HepG2 (cell line): Measurements from ENCODE around the gene TUBG1. TPM values are rescaled to one million over a fixed set of nuclear protein-coding genes. Genes with fewer than 3 reads are reported as not detected.

Source experiments
- ATF1 ChIP-seq: IDR thresholded peaks from 2 replicates; pipeline ENCODE4 v1.6.1; 2016; ENCODE audit warnings: mild to moderate bottlenecking, control low read depth
- ATM ChIP-seq: fragments of 450-650 bp; IDR thresholded peaks from 2 replicates; pipeline ENCODE4 v1.7.1; 2017; ENCODE audit warnings: mild to moderate bottlenecking, borderline replicate concordance
- NCOA5 ChIP-seq: sonication (generic); formaldehyde crosslinking; IDR thresholded peaks from 2 replicates; pipeline ENCODE4 v1.4.0; 2020; ENCODE audit warnings: missing genetic modification reagents
- NFE2L1 ChIP-seq: sonication (generic); formaldehyde crosslinking; IDR thresholded peaks from 2 replicates; pipeline ENCODE4 v1.4.0; 2020; ENCODE audit warnings: missing genetic modification reagents, mild to moderate bottlenecking, borderline replicate concordance
- NFYC ChIP-seq: IDR thresholded peaks from 2 replicates; pipeline ENCODE4 v1.6.1; 2016; ENCODE audit warnings: missing genetic modification reagents, missing compliant biosample characterization
- PRPF4 ChIP-seq: fragments of 200-400 bp; formaldehyde crosslinking; IDR thresholded peaks from 2 replicates; pipeline ENCODE4 v1.6.1; 2016; ENCODE audit warnings: low read length, low read depth; ENCODE audit not compliant: poor library complexity, severe bottlenecking
- SIN3A ChIP-seq: IDR thresholded peaks from 2 replicates; pipeline ENCODE4 v1.6.1; 2011; ENCODE audit warnings: low read depth, mild to moderate bottlenecking, control low read depth, low read length, borderline replicate concordance
- SP5 ChIP-seq: IDR thresholded peaks from 2 replicates; pipeline ENCODE4 v1.6.1; 2016; ENCODE audit warnings: low read depth, borderline replicate concordance
- TBX3 ChIP-seq: fragments of 450-650 bp; IDR thresholded peaks from 2 replicates; pipeline ENCODE4 v1.6.1; 2017; ENCODE audit warnings: antibody characterized with exemption, mild to moderate bottlenecking, inconsistent platforms, borderline replicate concordance
- TEAD3 ChIP-seq: optimal IDR thresholded peaks from 2 replicates; pipeline ENCODE3; 2016; ENCODE audit warnings: borderline replicate concordance
- ZBTB21 ChIP-seq: sonication (generic); formaldehyde crosslinking; IDR thresholded peaks from 2 replicates; pipeline ENCODE4 v1.4.0; 2020; ENCODE audit warnings: missing genetic modification reagents
- ZBTB7A ChIP-seq: sonication (generic); formaldehyde crosslinking; IDR thresholded peaks from 2 replicates; pipeline ENCODE4 v1.8.0; 2022; ENCODE audit warnings: mild to moderate bottlenecking, missing genetic modification reagents
- ZNF552 ChIP-seq: sonication (generic); formaldehyde crosslinking; IDR thresholded peaks from 2 replicates; pipeline ENCODE4 v1.9.0; 2022; ENCODE audit warnings: missing genetic modification reagents, mild to moderate bottlenecking, borderline replicate concordance
- ZNF776 ChIP-seq: sonication (generic); formaldehyde crosslinking; IDR thresholded peaks from 2 replicates; pipeline ENCODE4 v1.4.0; 2020; ENCODE audit warnings: mild to moderate bottlenecking, missing genetic modification reagents
- ZSCAN9 ChIP-seq: IDR thresholded peaks from 2 replicates; pipeline ENCODE4 v1.6.1; 2016; ENCODE audit warnings: borderline replicate concordance
- polyA plus RNA-seq, 8 experiments: library from polyadenylated mRNA; depleted of rRNA in 3 of 8; stranded (reverse) in 7 of 8; unstranded in 1 of 8; fragments of >200 nt; fragmentation: Illumina TruSeq in 4 of 8; extraction: Trizol in 4 of 8; gene quantifications; 2 replicates each; pipeline versions ENCODE4 v1.2.1 to v1.2.3, GENCODE V29; 2011 to 2016; ENCODE audit warnings: low read depth in 4 of 8, missing spikeins in 1 of 8, mixed read lengths in 1 of 8; ENCODE audit not compliant: insufficient read depth in 1 of 8
- total RNA-seq, 5 experiments: library from RNA; depleted of rRNA; stranded (reverse); fragments of >200 nt; fragmentation: Illumina TruSeq; extraction: Trizol; gene quantifications; 2 replicates each; pipeline ENCODE4 v1.2.3, GENCODE V29; 2016; ENCODE audit warnings: low read depth in 1 of 5
- TF ChIP-seq, protein P1 (sequence below): sonication (generic); formaldehyde crosslinking; IDR thresholded peaks from 2 replicates; pipeline ENCODE4 v1.8.0; 2022; ENCODE audit warnings: mild to moderate bottlenecking, missing genetic modification reagents, moderate library complexity
- TF ChIP-seq, protein P2 (sequence below): sonication (generic); formaldehyde crosslinking; IDR thresholded peaks from 2 replicates; pipeline ENCODE4 v1.4.0; 2020; ENCODE audit warnings: low read depth, mild to moderate bottlenecking, missing genetic modification reagents
- TF ChIP-seq, protein P3 (sequence below): sonication (generic); formaldehyde crosslinking; IDR thresholded peaks from 2 replicates; pipeline ENCODE4; 2020; ENCODE audit warnings: missing genetic modification reagents, mild to moderate bottlenecking, borderline replicate concordance
- TF ChIP-seq, protein P4 (sequence below): sonication (generic); formaldehyde crosslinking; IDR thresholded peaks from 2 replicates; pipeline ENCODE4 v1.4.0; 2020; ENCODE audit warnings: mild to moderate bottlenecking, missing genetic modification reagents

Gene TUBG1
- total and polyA plus RNA-seq, 2 of the 13 experiments (the other 11 are each of a cell fraction or from before 2014, with no cell fraction given): 74.1 to 137 TPM

DNA sequence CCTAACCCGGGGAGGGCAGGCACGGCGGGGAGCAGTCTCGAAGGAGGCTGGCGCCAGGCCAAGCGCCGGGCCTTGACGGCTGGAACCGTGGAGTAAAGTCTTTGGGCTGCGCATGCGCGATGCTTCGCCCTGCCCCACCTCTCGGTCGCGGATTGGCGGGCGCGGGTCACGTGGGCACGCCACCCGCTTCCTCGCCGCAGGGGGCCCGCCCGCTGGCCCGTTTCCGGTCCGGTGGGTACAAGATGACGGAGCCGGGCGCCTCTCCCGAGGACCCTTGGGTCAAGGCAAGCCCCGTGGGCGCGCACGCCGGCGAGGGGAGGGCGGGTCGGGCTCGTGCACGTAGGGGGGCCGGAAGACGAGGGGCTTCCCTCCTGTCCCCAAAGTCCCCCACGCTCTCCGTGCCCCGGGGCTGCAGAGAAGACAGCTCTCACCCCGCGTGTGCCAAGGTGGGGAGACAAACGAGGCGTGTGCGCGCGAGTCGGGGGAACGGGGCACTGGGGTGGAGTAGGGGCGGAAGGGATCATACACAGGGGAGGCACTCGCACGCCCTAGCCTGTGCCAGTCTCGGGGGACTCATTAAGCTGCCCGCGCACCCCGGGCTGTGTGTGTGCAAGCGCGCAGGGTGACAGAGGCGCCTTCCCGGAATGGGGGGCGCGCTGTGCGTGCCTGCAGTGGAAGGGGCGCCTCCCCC, 42.5 kb upstream of the TUBG1 start, which contains the start of gene MLX (continued):
- TF ChIP-seq, protein P1, sequence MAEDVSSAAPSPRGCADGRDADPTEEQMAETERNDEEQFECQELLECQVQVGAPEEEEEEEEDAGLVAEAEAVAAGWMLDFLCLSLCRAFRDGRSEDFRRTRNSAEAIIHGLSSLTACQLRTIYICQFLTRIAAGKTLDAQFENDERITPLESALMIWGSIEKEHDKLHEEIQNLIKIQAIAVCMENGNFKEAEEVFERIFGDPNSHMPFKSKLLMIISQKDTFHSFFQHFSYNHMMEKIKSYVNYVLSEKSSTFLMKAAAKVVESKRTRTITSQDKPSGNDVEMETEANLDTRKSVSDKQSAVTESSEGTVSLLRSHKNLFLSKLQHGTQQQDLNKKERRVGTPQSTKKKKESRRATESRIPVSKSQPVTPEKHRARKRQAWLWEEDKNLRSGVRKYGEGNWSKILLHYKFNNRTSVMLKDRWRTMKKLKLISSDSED (CRISPR knock-in tag): no peak; the same call in 1 of the 2 replicates
- TF ChIP-seq ATM: no peak
- TF ChIP-seq ZBTB7A (CRISPR knock-in tag): peak; percentile 89
- no peak for TF ChIP-seq TBX3
- TF ChIP-seq ZNF776: peak; percentile 84; the same call in 1 of the 2 replicates
- TF ChIP-seq NFYC: peak; percentile 95
- peak; percentile 72; the same call in 1 of the 2 replicates for TF ChIP-seq NCOA5
- TF ChIP-seq ZBTB21 (CRISPR knock-in tag): 0 out of 2 replicates have a peak, but pooled peaks have one; percentile 41
- peak; percentile 68 for TF ChIP-seq ZNF552 (CRISPR knock-in tag)
- TF ChIP-seq TEAD3 (CRISPR knock-in tag): peak; percentile 60
- peak; percentile 91 for TF ChIP-seq SIN3A
- TF ChIP-seq, protein P2, sequence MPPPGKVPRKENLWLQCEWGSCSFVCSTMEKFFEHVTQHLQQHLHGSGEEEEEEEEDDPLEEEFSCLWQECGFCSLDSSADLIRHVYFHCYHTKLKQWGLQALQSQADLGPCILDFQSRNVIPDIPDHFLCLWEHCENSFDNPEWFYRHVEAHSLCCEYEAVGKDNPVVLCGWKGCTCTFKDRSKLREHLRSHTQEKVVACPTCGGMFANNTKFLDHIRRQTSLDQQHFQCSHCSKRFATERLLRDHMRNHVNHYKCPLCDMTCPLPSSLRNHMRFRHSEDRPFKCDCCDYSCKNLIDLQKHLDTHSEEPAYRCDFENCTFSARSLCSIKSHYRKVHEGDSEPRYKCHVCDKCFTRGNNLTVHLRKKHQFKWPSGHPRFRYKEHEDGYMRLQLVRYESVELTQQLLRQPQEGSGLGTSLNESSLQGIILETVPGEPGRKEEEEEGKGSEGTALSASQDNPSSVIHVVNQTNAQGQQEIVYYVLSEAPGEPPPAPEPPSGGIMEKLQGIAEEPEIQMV (CRISPR knock-in tag): peak; percentile 90
- TF ChIP-seq, protein P3, sequence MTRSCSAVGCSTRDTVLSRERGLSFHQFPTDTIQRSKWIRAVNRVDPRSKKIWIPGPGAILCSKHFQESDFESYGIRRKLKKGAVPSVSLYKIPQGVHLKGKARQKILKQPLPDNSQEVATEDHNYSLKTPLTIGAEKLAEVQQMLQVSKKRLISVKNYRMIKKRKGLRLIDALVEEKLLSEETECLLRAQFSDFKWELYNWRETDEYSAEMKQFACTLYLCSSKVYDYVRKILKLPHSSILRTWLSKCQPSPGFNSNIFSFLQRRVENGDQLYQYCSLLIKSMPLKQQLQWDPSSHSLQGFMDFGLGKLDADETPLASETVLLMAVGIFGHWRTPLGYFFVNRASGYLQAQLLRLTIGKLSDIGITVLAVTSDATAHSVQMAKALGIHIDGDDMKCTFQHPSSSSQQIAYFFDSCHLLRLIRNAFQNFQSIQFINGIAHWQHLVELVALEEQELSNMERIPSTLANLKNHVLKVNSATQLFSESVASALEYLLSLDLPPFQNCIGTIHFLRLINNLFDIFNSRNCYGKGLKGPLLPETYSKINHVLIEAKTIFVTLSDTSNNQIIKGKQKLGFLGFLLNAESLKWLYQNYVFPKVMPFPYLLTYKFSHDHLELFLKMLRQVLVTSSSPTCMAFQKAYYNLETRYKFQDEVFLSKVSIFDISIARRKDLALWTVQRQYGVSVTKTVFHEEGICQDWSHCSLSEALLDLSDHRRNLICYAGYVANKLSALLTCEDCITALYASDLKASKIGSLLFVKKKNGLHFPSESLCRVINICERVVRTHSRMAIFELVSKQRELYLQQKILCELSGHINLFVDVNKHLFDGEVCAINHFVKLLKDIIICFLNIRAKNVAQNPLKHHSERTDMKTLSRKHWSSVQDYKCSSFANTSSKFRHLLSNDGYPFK (CRISPR knock-in tag): peak; percentile 75; the same call in 1 of the 2 replicates
- TF ChIP-seq ZSCAN9 (CRISPR knock-in tag): peak; percentile 80
- TF ChIP-seq ATF1 (CRISPR knock-in tag): no peak
- no peak for TF ChIP-seq PRPF4
- no peak for TF ChIP-seq NFE2L1 (CRISPR knock-in tag)
- TF ChIP-seq SP5 (CRISPR knock-in tag): peak; percentile 72; the same call in 1 of the 2 replicates
- TF ChIP-seq, protein P4, sequence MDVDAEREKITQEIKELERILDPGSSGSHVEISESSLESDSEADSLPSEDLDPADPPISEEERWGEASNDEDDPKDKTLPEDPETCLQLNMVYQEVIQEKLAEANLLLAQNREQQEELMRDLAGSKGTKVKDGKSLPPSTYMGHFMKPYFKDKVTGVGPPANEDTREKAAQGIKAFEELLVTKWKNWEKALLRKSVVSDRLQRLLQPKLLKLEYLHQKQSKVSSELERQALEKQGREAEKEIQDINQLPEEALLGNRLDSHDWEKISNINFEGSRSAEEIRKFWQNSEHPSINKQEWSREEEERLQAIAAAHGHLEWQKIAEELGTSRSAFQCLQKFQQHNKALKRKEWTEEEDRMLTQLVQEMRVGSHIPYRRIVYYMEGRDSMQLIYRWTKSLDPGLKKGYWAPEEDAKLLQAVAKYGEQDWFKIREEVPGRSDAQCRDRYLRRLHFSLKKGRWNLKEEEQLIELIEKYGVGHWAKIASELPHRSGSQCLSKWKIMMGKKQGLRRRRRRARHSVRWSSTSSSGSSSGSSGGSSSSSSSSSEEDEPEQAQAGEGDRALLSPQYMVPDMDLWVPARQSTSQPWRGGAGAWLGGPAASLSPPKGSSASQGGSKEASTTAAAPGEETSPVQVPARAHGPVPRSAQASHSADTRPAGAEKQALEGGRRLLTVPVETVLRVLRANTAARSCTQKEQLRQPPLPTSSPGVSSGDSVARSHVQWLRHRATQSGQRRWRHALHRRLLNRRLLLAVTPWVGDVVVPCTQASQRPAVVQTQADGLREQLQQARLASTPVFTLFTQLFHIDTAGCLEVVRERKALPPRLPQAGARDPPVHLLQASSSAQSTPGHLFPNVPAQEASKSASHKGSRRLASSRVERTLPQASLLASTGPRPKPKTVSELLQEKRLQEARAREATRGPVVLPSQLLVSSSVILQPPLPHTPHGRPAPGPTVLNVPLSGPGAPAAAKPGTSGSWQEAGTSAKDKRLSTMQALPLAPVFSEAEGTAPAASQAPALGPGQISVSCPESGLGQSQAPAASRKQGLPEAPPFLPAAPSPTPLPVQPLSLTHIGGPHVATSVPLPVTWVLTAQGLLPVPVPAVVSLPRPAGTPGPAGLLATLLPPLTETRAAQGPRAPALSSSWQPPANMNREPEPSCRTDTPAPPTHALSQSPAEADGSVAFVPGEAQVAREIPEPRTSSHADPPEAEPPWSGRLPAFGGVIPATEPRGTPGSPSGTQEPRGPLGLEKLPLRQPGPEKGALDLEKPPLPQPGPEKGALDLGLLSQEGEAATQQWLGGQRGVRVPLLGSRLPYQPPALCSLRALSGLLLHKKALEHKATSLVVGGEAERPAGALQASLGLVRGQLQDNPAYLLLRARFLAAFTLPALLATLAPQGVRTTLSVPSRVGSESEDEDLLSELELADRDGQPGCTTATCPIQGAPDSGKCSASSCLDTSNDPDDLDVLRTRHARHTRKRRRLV: peak; percentile 81; the same call in 1 of the 2 replicates
